K562 (cell line): ENCODE data around the gene PTOV1. TPM values are rescaled to one million over a fixed set of nuclear protein-coding genes. Genes with fewer than 3 reads are reported as not detected.

Experiments
- EP400 ChIP-seq: fragments of 450-650 bp; IDR thresholded peaks from 2 replicates; pipeline ENCODE4 v1.6.1; 2017; ENCODE audit warnings: antibody characterized with exemption, mild to moderate bottlenecking, moderate library complexity
- GABPA ChIP-seq: fragments of 200-800 bp; sonication (Bioruptor generic); conservative IDR thresholded peaks from 2 replicates; pipeline ENCODE4 v1.6.1; 2016; ENCODE audit warnings: low read depth, missing genetic modification characterization, missing compliant biosample characterization
- GABPB1 ChIP-seq: sonication (generic); formaldehyde crosslinking; IDR thresholded peaks from 2 replicates; pipeline ENCODE4 v1.8.0; 2022; ENCODE audit warnings: mild to moderate bottlenecking, missing genetic modification reagents
- HNRNPK ChIP-seq: fragments of 200-400 bp; formaldehyde crosslinking; IDR thresholded peaks from one replicate; pipeline ENCODE4 v1.6.1; 2018; ENCODE audit warnings: mild to moderate bottlenecking, low read depth, low read length; ENCODE audit not compliant: poor library complexity, severe bottlenecking
- SAFB2 ChIP-seq: fragments of 200-400 bp; formaldehyde crosslinking; IDR thresholded peaks from 2 replicates; pipeline ENCODE4 v1.6.1; 2018; ENCODE audit warnings: borderline replicate concordance, low read length, low read depth, moderate library complexity; ENCODE audit not compliant: severe bottlenecking
- TRIM24 ChIP-seq, 2 experiments: fragments of 450-650 bp; IDR thresholded peaks; 2 replicates each; pipeline ENCODE4 v1.6.1; 2016
- ZBTB8A ChIP-seq: fragments of 450-650 bp; IDR thresholded peaks from 2 replicates; pipeline ENCODE4 v1.6.1; 2018; ENCODE audit warnings: mild to moderate bottlenecking, moderate library complexity; ENCODE audit not compliant: partially characterized antibody
- ZNF274 ChIP-seq: IDR thresholded peaks from 2 replicates; pipeline ENCODE4 v1.6.1; 2011; ENCODE audit warnings: low read depth, mild to moderate bottlenecking, low read length, moderate library complexity, borderline replicate concordance
- ZNF316 ChIP-seq: fragments of 450-650 bp; IDR thresholded peaks from 2 replicates; pipeline ENCODE4 v1.6.1; 2016
- ZSCAN32 ChIP-seq: fragments of 450-650 bp; formaldehyde crosslinking; IDR thresholded peaks from 2 replicates; pipeline ENCODE4 v1.4.0; 2020; ENCODE audit warnings: mild to moderate bottlenecking, moderate library complexity
- polyA plus RNA-seq, 8 experiments: library from polyadenylated mRNA; depleted of rRNA in 4 of 8; stranded (reverse) in 5 of 8; unstranded in 3 of 8; fragments of >200 nt; fragmentation: Nextera tagmentation in 2 of 8; fragmentation: Illumina TruSeq in 1 of 8; extraction: Ambion mirVana in 2 of 8; extraction: Trizol in 1 of 8; gene quantifications; 2 replicates each; pipeline versions ENCODE4 v1.2.1 to v1.2.3, GENCODE V29; 2011 to 2014; ENCODE audit warnings: inconsistent platforms in 1 of 8, missing spikeins in 1 of 8
- total RNA-seq, 7 experiments: library from RNA; depleted of rRNA in 6 of 7; stranded (reverse); fragments of >200 nt in 6 of 7; fragmentation: Illumina TruSeq in 2 of 7; extraction: Trizol in 2 of 7; gene quantifications; 2 replicates each; pipeline versions ENCODE4 v1.2.1 to v1.2.3, GENCODE V29; 2011 to 2021; ENCODE audit warnings: low replicate concordance in 1 of 7
- TF ChIP-seq, protein P1 (sequence below): fragments of 450-650 bp; conservative IDR thresholded peaks from 2 replicates; pipeline ENCODE4 v1.6.1; 2016; ENCODE audit warnings: missing genetic modification characterization, low read depth, mild to moderate bottlenecking, missing compliant biosample characterization, moderate library complexity
- TF ChIP-seq, protein P2 (sequence below): fragments of 450-650 bp; IDR thresholded peaks from 2 replicates; pipeline ENCODE4 v1.7.1; 2018; ENCODE audit warnings: mild to moderate bottlenecking, low read depth; ENCODE audit not compliant: partially characterized antibody

PTOV1 gene
- total and polyA plus RNA-seq, 9 of the 15 experiments (the other 6 are each of a cell fraction or from before 2014, with no cell fraction given) = 4.9 to 169 (median 43.5) TPM

DNA sequence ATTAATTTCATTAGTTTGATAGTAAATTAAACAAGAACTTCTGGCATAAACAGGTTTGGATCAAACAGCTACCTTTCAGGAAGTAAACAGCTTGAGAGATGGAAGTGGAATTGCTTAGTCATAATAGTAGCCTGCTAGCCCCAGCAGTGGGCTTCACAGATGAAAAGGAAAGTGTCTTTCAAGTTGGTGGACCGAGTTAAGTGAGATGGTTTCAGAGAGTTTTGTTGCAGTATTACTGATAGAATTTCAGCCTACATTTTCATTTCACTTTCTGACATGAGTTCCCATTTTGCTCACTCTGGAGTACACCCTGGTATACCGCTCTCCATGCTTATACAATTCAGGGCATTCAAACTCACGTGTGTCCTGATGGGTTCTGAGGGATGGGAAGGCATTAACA, 2.0 kb upstream of the PTOV1 start (continued):
- TF ChIP-seq ZNF274 (no peak), ZBTB8A (no peak), EP400 (no peak), ZNF316 (peak; percentile 78), GABPA (tag) (no peak), HNRNPK (no peak), SAFB2 (no peak), TRIM24 (IDR thresholded peaks at IDR 0.05) (no peak; a peak in 1 of 4 replicates), GABPB1 (no peak), ZSCAN32 (CRISPR knock-in tag) (no peak)
- TF ChIP-seq, protein P1, sequence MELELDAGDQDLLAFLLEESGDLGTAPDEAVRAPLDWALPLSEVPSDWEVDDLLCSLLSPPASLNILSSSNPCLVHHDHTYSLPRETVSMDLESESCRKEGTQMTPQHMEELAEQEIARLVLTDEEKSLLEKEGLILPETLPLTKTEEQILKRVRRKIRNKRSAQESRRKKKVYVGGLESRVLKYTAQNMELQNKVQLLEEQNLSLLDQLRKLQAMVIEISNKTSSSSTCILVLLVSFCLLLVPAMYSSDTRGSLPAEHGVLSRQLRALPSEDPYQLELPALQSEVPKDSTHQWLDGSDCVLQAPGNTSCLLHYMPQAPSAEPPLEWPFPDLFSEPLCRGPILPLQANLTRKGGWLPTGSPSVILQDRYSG = no peak
- TF ChIP-seq, protein P2, sequence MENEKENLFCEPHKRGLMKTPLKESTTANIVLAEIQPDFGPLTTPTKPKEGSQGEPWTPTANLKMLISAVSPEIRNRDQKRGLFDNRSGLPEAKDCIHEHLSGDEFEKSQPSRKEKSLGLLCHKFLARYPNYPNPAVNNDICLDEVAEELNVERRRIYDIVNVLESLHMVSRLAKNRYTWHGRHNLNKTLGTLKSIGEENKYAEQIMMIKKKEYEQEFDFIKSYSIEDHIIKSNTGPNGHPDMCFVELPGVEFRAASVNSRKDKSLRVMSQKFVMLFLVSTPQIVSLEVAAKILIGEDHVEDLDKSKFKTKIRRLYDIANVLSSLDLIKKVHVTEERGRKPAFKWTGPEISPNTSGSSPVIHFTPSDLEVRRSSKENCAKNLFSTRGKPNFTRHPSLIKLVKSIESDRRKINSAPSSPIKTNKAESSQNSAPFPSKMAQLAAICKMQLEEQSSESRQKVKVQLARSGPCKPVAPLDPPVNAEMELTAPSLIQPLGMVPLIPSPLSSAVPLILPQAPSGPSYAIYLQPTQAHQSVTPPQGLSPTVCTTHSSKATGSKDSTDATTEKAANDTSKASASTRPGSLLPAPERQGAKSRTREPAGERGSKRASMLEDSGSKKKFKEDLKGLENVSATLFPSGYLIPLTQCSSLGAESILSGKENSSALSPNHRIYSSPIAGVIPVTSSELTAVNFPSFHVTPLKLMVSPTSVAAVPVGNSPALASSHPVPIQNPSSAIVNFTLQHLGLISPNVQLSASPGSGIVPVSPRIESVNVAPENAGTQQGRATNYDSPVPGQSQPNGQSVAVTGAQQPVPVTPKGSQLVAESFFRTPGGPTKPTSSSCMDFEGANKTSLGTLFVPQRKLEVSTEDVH = no peak
